ENCODE results near the gene BANF1. TPM values are rescaled to one million over a fixed set of nuclear protein-coding genes. Genes with fewer than 3 reads are reported as not detected.

BANF1 gene
- total RNA-seq: 48.0 and 54.7 TPM in 2 replicates

GRCh38 chr11:66001942-66002647 is at the start of gene BANF1, which contains the start of gene EIF1AD:
Gene BANF1, plus strand, starts transcription at chr11:66002503. Its CDS starts 748 bp downstream, at chr11:66003251.
Gene EIF1AD, minus strand, starts transcription at chr11:66002157. Its CDS starts 1,768 bp downstream, at chr11:66000389.

DNA sequence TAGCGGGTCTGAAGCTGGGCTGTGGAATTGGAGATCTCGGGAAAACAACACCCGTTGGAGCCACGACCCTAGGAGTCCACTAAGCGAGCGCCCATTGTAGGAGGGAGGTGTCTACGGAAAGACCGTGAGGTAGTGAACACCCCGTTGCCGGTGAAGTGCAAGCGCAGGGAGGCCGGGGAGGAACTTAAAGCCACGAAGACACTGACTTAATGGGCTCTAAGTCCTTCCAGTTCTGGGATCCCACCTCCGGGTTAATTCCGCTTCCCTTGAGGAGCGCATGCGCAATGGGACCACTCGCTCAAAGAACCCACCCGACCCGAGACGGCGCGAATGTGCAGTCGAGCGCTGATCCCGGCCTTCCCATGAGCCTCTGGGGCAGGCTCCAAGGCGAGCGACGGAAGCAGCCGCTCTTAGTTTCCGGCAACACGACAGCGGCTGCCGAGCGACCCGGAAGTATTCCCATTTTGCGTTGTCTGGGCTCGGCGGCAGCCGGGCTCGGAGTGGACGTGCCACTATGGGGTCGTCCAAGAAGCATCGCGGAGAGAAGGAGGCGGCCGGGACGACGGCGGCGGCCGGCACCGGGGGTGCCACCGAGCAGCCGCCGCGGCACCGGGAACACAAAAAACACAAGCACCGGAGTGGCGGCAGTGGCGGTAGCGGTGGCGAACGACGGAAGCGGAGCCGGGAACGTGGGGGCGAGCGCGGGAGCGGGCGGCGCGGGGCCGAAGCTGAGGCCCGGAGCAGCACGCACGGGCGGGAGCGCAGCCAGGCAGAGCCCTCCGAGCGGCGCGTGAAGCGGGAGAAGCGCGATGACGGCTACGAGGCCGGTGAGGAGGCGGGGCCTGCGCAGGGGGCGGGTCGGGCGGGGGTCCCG is 40.8 kb upstream of the BANF1 start, which contains the start of gene SART1:
Gene SART1 (plus strand): TSS at position 468 of the 874 bp plus-strand sequence. CDS start 47 bp downstream, at position 515.

GRCh38 chr11:66011785-66012303 is 9.5 kb downstream of the BANF1 start, which contains the start of gene CST6:
Gene CST6, plus strand, starts transcription at chr11:66012008. Its CDS starts 37 bp downstream, at chr11:66012045.

GRCh38 chr11:66026017-66026529 is 23.8 kb downstream of the BANF1 start, which contains the start of gene CATSPER1:
Gene CATSPER1, minus strand, starts transcription at chr11:66026479. Its CDS starts 100 bp downstream, at chr11:66026379.

GRCh38 chr11:66048547-66049323 is 46.4 kb downstream of the BANF1 start, which contains the start of gene GAL3ST3:
Gene GAL3ST3, minus strand, starts transcription at chr11:66049161. Its CDS starts 3,746 bp downstream, at chr11:66045415.

DNA sequence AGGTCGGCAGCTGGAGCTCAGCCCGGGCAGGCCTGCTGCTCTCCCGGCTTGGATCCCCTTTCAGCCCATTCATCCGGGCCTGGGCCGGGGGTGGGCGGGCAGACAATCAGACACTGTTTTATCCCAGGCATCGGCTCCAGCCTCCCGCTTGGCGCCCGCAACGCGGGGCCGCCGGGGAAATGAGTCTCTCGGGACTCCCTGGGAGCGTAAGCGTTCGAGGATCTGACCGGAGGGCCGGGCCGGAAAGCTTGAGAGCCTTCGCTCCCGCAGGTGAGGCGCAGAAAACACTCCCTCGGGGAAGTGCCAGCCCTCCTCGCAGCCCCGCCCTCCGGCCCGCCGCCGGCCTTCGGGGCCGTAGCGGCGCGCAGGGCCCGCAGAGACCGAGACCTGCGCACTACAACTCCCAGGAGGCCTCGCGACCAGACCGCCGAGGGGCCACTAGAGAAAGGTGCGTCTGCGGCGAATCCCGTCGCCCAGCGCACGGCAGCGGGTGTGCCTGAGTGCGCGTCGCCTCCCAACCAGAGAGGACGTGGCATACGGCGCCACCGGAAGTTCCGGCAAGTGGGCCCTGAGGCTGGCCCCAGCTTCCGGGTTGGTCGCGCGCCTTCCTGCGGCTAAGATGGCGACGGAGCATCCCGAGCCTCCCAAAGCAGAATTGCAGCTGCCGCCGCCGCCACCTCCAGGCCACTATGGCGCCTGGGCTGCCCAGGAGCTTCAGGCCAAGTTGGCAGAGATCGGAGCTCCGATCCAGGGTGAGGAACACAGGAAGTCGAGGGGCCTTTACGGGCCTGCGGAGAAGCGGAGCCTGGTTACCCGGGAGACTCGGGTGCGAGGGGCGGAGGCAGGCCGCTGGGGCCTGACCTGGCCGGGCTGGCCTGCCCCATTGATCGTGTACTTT is 49.7 kb downstream of the BANF1 start, which contains the start of gene SF3B2:
Gene SF3B2 (plus strand): TSS at position 599 of the 898 bp plus-strand sequence. CDS start 21 bp downstream, at position 620.

Other genes with a start within 250 kb of the BANF1 start
- 11.2 and 14.4 TPM in 2 replicates for gene AP5B1, start 221.5 kb upstream of the BANF1 start, total RNA-seq
- not detected in 2 replicates for gene OVOL1, start 215.4 kb upstream of the BANF1 start, total RNA-seq
- 0.32 and 1.3 TPM in 2 replicates for gene SNX32, start 168.5 kb upstream of the BANF1 start, total RNA-seq
- gene CFL1, start 144.3 kb upstream of the BANF1 start, total RNA-seq: 1,265 and 1,321 TPM in 2 replicates
- 32.7 and 38.1 TPM in 2 replicates for gene MUS81, start 142.1 kb upstream of the BANF1 start, total RNA-seq
- 199 and 280 TPM in 2 replicates for gene EFEMP2, start 129.7 kb upstream of the BANF1 start, total RNA-seq
- not detected in 2 replicates for gene CTSW, start 122.7 kb upstream of the BANF1 start, total RNA-seq
- 101 and 125 TPM in 2 replicates for gene FIBP, start 114.0 kb upstream of the BANF1 start, total RNA-seq
- gene CCDC85B, start 111.8 kb upstream of the BANF1 start, total RNA-seq: 75.8 and 91.2 TPM in 2 replicates
- gene FOSL1, start 102.1 kb upstream of the BANF1 start, total RNA-seq: 33.4 and 37.7 TPM in 2 replicates
- 12.3 and 14.6 TPM in 2 replicates for gene C11orf68, start 83.4 kb upstream of the BANF1 start, total RNA-seq
- gene DRAP1, start 83.1 kb upstream of the BANF1 start, total RNA-seq: 122 and 141 TPM in 2 replicates
- gene TSGA10IP, start 57.0 kb upstream of the BANF1 start, total RNA-seq: not detected in 2 replicates
- 23.3 and 25.5 TPM in 2 replicates for gene SART1, start 40.8 kb upstream of the BANF1 start, total RNA-seq
- 24.9 and 36.8 TPM in 2 replicates for gene EIF1AD, start 346 bp upstream of the BANF1 start, total RNA-seq
- 0.32 TPM in 1 of 2 replicates, not detected in the other for gene CST6, start 9.5 kb downstream of the BANF1 start, total RNA-seq
- not detected in 2 replicates for gene CATSPER1, start 24.0 kb downstream of the BANF1 start, total RNA-seq
- not detected in 2 replicates for gene GAL3ST3, start 46.7 kb downstream of the BANF1 start, total RNA-seq
- gene SF3B2, start 49.9 kb downstream of the BANF1 start, total RNA-seq: 103 and 107 TPM in 2 replicates
- 40.3 and 48.8 TPM in 2 replicates for gene PACS1, start 67.8 kb downstream of the BANF1 start, total RNA-seq

All from cardiac atrium fibroblast (primary cell).